DMS 273 (cell line): ENCODE measurements around the gene ANO1.
"Not testable (repeated sequence)": the region's sequence is repeated elsewhere in the genome, so short reads cannot be mapped to it uniquely, and the experiment has no call there.

Source experiments
- DNase-seq: peaks from one replicate; lab custom pipeline; 2025; ENCODE audit not compliant: unreplicated experiment; lab: John Stamatoyannopoulos, UW

The ANO1 gene

DNA sequence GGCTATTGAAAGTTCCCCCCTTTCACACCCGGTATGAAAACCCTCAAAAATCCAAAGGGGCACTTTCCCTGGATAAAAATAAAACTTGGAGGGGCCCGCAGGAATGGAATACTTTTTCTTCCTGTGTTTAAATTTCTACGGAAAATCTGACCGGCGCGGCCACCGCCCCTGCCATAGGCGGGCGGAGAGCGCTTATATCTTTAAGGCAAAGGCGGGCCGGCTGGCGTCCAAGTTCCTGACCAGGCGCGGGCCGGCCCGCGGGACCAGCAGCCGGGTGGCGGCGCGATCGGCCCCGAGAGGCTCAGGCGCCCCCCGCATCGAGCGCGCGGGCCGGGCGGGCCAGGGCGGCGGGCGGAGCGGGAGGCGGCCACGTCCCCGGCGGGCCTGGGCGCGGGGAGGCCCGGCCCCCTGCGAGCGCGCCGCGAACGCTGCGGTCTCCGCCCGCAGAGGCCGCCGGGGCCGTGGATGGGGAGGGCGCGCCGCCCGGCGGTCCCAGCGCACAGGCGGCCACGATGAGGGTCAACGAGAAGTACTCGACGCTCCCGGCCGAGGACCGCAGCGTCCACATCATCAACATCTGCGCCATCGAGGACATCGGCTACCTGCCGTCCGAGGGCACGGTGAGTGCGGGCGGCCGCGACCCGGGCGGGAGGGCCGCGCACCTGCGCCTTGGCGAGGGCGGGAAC is at the start of gene ANO1:
Gene ANO1 (plus strand): TSS at position 223 of the 686 bp plus-strand sequence. CDS start 290 bp downstream, at position 513.
- peak; percentile 31 for DNase-seq

DNA sequence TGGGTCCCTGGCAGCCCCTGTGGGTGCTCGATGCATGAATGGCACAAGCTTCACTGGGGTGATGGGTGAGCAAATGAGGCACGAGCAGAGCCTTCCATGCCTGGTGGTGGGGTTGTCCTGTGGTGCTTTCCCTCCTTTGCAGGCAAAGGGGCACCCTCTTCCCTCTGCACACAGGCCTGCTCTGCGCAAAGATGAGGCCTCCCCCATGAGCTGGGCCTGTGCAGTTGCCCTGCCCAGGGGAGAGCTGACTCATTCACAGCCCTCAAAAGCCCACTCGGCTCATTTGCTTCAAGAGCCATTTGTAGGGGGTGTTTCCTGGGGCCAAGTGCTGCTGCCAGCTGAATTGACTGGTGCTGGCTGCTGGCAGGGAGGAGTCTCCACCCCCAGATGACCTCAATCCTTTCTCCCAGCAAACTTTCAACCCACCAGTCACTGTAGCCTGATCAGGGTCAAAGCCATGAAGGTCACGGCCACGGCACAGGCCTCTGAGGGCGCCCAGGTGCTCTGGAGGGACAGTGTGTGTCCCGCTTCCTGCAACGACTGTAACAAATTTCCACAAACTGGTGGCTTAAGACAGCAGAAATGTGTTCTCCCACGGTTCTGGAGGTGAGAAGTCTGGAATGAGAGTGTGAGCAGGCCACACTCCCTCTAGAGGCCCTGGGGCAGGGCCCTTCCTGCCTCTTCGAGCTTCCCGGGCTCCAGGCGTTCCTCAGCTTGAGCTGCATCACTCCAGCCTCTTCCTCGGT is 48.8 kb upstream of the ANO1 start:
- no peak for DNase-seq

DNA sequence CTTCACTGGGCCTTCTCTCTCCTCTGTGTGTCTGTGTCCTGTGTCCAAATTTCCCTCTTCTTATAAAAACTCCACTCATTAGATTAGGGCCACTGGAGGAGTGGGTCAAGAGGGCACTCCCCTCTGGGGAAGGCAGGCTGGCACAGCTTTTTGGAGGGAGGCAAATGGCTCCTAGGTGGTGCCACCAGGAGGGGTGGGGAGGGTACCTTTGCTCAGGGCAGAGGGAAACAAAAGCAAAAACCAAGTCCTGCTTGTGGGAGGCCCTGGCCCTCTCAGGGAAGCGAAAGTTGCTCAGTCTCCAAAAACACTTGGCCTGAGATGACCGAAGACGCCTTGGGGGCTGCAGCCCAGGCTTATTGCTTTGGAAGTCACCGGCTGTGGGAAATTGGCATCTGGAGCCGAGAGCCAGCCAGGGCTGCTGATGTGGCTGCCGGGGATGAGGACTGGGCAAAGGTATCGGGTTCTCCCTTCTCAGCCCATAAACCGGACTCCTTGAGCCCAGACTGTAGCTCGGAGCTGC is 48.2 kb upstream of the ANO1 start:
- DNase-seq = no peak

DNA sequence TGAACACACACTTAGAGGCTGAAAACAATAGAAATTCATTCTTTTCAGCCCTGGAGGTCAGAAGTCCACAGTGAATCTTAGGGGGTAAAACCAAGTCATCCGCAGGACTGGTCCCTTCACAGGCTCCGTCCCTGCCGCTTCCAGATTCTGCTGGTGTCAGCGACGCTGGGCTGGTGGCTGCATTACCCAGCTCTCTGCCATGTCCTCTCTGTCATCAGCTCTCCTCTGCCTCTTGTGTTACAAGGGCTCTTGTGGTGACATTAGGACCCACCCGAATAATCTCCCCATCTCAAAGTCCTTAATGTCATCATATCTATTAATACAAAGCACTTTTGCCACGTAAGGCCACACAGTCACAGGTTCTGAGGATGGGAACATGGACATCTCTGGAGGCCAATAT is 47.7 kb upstream of the ANO1 start:
- no peak for DNase-seq

GRCh38 chr11:70031631-70032469 is 46.3 kb upstream of the ANO1 start:
- no peak for DNase-seq

GRCh38 chr11:70032470-70032795 is 45.7 kb upstream of the ANO1 start:
- DNase-seq = no peak

- no peak for DNase-seq
These were observed 45.0 kb upstream of the ANO1 start for GRCh38 chr11:70032943-70033710.

GRCh38 chr11:70033711-70034070 is 44.4 kb upstream of the ANO1 start:
- DNase-seq = no peak

DNA sequence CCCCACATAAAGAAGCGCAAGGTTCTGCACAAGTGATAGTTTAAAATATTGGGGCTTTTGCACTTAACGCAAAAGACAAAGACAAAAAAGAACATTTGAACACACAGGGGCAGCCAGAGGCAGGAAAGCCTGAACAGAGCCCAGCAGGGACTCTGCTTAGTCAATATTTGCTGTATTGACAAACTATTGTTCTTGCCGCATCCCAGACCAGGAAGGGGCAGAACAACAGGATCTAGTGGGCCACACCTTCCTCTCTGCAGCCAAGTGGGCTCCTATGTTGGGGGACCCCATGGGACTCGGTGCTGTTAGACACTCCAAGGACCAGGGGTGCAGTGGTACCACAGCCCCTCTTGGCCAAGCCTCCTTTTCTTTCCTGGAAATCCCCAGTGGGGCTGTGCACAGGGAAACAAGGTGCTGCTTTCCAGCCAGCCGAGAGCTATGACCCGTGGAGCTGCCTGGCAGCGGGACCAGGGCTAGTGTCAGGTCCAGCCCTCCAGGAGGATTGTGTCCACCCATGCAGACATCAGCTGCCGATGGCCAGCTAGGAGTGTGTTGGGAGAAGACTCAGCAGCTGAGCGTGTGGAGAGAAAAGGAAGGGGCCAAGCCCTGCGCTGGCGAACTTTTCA is 43.3 kb upstream of the ANO1 start:
- no peak for DNase-seq

GRCh38 chr11:70035665-70036064 is 42.5 kb upstream of the ANO1 start:
- not testable (repeated sequence) for DNase-seq

DNA sequence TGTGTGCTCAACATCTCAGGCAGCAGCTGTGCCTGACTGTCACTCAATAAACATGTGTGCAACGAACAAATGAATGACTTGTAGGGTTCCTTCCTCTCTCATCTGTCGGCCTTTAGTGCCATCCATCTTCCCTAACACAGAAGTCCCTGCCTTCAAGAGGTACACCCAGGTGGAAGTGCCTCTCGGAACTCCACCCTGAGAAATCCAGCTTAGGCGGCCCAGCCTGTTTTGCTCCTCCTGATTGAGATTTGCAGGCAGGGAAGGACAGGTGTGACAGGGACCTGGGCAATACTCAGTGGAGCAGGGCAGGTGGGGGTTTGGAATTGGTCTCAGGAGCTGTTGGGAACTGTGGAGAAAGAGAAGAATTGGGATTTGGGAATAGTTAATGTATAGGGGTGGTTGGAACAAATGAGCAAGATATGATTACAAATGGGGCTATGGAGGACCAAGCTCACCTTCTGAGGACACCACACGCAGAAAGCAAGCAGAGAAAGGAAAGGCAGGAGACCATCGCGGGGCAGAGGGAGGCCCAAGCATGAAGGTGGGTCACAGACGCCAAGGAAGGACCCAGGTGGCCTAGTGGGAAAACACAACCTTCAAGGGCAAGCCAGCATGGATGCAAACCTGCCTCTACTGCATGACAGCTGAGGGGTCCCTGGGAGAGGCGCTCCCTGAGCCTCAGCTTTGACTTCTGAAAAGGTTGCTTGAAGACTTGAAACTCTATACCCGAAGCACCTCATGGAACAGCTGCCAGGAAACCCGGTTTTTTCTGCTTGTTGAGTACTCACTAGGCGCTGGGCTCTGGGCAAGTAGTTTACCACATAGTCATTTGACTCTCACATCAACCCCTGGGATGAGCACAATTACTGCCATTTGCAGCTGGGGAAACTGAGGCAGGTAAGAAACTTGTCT is 40.9 kb upstream of the ANO1 start:
- DNase-seq = no peak

- no peak for DNase-seq
These were observed 39.9 kb upstream of the ANO1 start for GRCh38 chr11:70038034-70038834.

DNA sequence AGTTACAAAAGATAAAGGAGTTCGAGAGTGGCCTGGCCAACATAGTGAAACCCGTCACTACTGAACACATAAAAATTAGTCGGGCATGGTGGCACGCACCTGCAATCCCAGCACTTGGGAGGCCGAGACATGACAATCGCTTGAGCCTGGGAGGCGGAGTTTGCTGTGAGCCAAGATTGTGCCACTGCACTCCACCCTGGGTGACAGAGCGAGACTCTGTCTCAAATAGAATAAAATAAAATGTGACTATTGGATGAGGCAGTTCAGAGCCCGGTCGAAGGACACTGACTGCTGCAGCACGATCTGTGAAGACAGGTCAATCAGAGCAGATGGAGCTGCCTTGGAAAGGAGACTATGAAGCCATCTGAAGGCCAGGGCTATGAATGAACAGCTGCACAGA is 37.7 kb upstream of the ANO1 start:
- DNase-seq = no peak

DNA sequence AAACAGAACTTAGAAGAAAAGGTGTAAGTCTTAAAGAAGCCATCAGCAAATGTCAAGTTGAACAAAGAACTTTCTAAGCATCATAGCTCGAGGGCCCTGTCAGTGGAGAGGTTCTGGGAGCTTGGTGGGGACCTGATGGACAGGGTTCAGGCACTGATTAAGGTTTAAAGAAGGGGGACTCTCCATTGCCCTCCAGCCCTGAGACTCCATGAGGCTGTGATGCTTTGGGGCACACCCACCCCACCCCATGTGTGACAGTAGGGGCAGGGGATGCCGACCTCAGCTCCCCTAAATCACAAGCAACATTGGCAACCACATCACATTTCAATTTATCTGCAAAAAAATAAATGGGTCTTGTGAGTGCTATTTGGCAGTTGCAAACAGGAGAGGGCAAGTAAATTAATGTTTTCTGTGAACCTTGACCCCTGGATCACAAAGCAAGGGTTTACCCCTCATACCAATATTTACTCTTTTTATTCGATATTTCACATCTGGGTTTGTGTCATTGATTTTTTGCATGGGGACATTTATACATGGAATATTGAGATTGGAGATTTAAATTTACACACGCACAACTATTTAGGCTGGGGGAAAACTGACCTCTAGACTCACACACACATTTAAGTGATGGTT is 37.1 kb upstream of the ANO1 start:
- DNase-seq = no peak

- no peak for DNase-seq
These were observed 34.6 kb upstream of the ANO1 start for GRCh38 chr11:70043482-70043881.

GRCh38 chr11:70046089-70046488 is 32.0 kb upstream of the ANO1 start:
- DNase-seq = no peak

GRCh38 chr11:70048279-70049024 is 29.7 kb upstream of the ANO1 start:
- DNase-seq = peak; percentile 12
